Activated T-cell treated with anti-CD3 and anti-CD28 coated beads, Interleukin-2, amount 50 U/mL, for 48 hours (primary cell): Measurements from ENCODE around the gene CCNB1.
"Not testable (repeated sequence)": the region's sequence is repeated elsewhere in the genome, so short reads cannot be mapped to it uniquely, and the experiment has no call there.

Experiments
- DNase-seq, 2 experiments: peaks; one replicate each; pipeline ENCODE4 v3.0.0-alpha.2; 2020

Gene CCNB1

DNA sequence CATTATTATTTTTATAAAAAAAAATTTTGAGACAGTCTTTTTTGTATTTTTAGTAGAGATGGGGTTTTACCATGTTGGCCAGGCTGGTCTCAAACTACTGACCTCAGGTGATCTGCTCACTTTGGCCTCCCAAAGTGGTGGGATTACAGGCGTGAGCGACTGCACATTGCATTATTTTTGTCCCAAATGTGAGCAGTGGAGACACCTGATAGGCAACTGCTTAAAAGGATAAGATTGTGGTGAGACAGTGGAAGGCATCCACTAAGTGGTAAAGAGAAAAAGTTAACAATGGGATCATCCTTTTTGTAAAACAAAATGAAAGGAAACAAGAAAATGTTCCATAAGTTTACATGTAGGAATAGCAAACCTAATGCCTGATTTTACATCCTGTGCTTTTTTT, 20.4 kb downstream of the CCNB1 start:
- DNase-seq, result no peak

DNA sequence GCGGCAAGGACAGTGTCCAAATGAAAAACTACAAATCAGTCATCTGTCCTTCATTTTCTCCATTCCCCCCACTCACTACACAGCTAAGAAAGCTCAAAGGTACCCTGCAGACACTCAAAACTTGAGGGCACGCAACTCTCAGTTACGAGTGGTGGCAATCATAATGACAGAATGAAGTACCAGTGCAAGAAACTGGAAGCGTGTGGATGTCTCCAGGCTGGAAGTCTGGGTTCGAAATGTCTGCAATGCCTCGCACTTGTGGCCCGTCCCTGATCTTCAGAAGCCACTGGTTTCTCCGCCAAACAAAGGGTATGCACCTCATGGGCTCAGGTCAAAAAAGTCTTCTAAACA, 21.8 kb downstream of the CCNB1 start:
- no peak for DNase-seq

DNA sequence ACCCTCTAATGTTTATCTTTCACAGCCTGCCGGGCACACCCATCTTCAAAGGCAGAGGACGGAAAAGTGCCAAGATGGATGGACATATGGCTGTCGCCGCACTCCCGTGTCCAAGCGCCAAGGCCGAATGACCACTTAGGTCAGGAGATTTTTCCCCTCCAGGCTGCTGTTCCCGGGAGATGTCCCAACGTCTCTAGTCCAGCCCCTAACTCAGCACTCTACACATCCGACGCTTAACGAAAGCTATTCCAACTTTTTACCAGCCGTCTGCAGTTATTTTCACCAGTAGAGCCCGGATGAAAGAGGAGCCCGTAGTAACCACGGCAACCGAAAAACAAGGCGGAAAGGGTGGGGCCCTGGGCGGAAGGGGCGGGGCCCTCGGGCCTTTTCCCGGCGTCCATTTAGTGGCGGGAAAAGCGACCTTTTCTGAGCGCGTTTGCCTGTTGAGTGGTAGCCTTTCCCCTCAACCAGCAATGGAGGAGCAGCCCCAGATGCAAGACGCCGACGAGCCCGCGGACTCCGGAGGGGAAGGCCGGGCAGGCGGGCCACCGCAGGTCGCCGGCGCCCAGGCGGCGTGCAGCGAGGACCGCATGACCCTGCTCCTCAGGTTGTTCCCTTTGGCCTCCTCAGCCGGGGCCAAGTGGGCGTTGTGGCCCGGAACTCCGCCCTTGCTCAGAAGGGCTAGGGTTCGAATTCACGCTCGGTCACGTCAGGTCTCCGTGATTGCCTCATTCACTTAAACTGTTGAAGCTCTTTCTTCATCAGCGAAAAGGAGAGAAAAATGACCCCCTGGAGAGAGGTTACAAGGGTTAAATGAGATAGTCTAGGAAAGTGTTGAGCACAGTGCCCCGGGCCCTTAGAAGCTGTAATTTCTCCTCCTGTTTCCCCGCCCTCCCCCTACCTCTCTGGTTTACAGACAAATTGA, 22.5 kb downstream of the CCNB1 start, which contains the start of gene CENPH:
TSS of gene CENPH (plus strand) at position 422 of the 925 bp plus-strand sequence. CDS start at position 474, 52 bp downstream.
- DNase-seq, result peak; percentile 96 to 97

DNA sequence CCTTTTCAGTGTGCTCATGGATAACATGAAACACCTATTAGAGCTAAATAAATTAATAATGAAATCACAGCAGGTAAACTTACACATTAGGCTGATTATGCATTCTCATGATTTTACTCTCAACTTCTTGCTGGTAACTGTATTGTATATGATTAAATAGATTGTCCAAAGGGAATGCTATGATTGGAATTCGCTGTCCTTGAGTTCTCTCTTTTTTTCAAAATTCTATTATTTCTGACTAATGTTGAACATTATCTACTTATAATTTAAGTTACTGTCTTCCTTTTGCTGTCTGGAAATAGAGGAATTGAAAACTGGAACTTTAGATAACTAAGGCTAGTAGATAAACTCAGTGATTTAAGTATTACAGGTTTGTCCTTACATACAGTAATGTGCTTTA, 35.5 kb downstream of the CCNB1 start:
- no peak for DNase-seq

DNA sequence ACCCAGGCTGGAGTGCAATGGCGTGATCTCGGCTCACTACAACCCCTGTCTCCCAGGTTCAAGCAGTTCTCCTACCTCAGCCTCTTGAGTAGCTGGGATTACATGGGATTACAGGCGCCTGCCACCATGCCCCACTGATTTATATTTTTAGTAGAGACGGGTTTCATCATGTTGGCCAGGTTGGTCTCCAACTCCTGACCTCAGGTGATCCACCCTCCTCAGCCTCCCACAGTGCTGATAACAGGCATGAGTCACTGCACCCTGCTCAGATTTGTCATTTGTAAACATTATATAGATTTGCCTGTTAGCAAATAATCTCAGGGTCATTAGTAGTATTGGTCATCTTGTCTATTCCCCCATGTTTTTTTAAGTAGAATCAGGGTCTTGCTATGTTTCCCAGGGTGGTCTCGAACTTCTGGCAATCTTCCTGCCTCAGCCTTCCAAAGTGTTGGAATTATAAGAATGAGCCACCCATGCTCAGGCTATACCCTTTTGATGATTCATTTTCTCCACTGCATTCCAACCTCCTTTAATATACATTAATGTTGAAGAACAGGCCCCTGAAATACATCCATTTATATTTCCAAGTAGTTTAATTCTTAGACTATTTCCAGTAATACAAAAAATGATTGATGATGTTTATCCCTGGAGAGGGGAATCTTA, 39.7 kb downstream of the CCNB1 start:
- no peak for DNase-seq

DNA sequence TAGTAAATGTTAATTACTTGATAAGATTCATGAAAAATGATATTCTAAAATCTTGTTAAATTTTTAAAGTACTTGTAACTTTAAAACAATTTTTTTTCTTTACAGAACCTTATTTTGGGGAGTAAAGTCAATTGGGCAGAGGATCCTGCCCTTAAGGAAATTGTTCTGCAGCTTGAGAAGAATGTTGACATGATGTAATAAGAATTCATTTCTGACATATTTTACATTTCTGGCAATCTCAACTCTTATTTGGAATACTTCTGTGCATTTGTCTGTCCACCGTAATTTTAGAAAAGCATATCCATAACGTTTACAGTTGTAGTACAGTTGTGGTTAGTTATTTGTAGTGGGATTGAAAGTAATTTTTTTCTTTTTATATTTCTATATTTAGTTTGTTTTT, 42.7 kb downstream of the CCNB1 start:
- DNase-seq, result no peak

DNA sequence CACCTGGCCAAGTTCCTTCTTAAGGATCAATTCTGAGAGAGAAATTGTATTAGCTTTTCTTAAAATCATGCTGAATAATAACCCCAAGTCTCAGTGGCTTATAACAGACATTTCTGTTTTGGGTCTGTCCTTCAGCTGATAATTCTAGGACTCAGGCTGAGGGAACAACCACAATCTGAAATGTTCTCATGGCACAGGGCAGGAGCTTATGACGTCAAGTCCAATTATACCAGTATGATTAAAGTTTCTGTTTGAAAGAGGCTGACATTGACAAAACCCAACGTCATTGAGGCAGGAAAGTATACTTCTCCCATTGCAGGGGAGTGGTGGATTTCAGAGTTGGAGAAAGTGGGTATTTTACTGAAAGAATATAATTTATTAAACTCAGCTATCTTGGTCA, 44.2 kb downstream of the CCNB1 start:
- no peak for DNase-seq

DNA sequence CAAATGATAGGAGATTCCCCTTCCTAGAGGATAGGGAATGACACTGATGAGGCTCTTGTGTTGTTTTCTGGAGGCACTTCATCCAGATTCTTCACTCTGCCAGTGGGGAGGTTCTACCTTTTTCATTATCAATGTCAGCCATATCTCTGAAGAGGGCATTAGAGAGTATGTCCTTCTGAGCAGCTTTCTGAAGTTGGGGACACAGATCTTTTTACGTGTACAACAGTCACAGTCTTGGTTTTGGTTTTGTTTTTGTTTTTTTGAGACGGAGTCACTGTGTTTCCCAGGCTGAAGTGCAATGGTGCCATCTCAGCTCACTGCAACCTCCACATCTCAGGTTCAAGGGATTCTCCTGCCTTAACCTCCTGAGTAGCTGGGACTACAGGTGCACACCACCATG, 45.1 kb downstream of the CCNB1 start:
- no peak for DNase-seq

DNA sequence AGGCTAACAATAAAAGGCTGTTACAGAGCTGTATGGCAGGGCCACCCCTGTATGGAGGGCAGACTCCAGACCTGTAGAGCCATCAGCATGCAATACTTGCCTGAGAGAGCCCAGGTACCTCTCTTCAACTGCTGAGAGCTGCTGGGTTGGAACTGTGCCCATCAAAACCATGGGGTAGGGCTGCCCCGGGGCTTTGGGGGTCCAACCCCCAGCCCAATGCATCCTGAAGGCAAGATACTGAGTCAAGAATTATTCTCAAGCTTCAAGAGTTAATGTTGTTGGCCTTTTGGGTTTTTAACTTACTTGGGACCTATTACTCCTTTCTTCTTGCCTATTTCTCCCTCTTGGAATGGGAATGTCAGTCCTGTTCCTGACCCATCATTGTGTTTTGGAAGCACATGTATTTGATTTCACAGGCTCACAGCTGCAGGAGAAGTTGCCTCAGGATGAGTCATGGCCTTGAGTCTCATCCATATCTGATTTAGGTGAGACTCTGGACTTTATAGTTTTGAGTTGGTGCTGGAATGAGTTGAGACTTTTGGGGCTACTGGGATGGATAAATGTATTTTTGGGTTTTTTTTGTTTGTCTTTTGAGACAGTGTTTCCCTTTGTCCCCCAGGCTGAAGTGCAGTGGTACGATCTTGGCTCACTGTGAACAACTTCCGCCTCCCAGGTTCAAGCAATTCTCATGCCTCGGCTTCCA, 46.7 kb downstream of the CCNB1 start:
- DNase-seq, result no peak

DNA sequence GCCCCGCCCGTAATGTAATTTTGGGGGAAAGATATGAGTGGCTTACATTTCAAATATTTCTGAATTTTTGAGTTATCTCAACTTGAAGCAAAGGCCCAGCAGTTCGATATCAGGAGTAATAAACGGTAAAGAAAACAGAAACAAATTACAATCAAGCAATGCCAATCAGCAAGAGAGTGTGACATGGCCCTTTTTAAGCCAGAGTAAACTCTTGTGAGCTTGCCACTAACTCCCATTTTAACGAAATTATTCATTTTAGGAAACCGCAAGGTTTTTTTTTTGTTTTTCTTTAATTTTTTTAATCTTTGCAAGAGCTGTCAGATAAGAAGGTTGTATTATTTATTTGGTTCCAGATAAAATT, 50.2 kb downstream of the CCNB1 start:
- peak in 1 of 2 experiments; percentile 25 for DNase-seq

DNA sequence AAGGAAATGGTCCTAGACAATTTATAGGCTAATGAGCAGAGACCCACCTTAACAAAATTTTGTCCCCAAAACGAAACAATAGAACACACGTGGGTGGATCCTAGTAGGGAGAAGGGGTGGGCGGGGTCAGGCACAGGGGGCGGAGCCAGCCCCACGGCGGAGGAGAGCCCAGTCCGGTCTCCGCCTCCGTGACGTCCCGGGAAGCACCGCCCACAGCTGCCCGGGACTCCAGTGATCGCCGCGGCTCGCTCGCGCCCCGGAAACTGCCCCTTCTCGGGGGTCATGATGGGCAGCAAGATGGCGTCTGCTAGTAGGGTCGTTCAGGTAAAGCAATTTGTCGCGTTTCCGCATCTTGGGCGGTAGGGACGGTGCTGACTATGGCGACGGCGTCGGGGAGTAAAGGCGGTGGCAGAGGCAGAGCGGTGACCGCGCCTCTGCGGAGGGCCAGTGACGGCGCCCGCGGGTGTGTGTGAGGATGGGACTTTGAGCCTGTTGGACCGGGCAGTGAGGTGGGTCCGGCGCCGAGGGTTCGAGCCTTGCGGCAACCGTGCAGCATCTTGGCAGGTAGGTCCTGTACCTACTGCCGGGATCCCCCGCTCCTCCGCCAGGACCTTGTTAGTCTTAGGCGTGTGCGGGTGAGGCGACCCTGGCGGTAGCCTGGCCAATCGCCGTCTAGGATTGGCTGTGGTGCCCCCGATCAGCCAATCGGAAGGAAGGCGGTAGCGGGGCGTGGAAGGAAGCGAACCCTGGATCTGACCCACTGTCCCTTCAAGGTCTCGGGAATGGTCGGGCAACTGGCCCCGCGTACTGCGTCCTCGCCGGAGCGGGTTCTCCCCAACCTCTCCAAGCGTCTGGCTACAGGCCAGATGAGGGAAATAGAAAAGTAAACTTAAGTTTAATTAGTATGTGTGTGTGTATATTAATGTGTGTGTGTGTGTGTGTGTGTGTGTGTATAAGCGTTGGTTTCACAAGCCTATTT, 50.9 kb downstream of the CCNB1 start:
- peak; percentile 93 to 95 for DNase-seq

DNA sequence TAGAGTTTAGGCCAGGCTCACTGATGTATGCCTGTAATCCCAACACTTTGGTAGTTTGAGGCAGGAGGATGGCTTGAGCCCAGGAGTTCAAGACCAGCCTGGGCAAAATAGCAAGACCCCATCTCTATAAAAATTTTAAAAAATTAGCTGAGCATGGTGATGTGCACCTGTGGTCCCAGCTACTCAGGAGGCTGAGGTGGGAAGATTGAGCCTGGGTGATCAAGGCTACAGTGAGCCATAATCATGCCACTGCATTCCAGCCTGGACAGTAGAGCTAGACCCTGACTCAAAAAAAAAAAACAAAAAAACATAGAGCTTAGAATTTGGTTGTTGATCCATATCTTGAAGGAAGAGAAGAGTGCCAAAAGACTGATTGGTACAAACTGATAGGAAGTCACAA, 53.0 kb downstream of the CCNB1 start:
- DNase-seq, result no peak

DNA sequence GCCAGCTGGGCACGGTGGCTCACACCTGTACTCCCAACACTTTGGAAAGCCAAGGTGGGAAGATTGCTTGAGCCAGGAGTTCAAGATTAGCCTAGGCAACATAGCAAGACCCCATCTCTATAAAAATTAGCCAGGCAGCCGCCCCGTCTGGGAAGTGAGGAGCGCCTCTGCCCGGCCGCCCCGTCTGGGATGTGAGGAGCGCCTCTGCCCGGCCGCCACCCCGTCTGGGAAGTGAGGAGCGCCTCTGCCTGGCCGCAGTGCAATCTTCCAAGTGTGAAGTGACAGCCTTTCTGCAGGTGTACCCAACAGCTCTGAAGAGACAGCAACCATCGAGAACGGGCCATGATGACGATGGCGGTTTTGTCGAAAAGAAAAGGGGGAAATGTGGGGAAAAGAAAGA, 53.4 kb downstream of the CCNB1 start:
- not testable (repeated sequence) for DNase-seq

DNA sequence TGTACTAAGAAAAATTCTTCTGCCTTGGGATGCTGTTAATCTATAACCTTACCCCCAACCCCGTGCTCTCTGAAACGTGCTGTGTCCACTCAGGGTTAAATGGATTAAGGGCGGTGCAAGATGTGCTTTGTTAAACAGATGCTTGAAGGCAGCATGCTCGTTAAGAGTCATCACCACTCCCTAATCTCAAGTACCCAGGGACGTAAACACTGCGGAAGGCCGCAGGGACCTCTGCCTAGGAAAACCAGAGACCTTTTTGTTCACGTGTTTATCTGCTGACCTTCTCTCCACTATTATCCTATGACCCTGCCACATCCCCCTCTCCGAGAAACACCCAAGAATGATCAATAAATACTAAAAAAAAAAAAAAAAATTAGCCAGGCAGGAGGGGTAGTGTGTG, 53.9 kb downstream of the CCNB1 start:
- DNase-seq, result not testable (repeated sequence)

DNA sequence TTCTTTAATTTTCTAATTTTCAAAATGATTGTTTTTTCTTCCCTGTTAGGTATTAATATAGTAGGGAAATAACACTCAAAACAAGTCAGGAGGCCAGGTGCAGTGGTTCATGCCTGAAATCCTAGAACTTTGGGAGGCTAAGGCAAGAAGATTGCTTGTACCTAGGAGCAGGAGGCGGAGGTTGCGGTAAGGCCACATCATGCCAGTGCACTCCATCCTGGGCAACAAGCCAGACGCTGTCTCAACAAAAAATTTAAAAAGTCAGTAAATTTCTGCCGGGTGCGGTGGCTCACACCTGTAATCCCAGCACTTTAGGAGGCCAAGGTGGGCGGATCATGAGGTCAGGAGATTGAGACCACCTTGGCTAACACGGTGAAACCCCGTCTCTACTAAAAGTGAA, 57.6 kb downstream of the CCNB1 start:
- no peak for DNase-seq

DNA sequence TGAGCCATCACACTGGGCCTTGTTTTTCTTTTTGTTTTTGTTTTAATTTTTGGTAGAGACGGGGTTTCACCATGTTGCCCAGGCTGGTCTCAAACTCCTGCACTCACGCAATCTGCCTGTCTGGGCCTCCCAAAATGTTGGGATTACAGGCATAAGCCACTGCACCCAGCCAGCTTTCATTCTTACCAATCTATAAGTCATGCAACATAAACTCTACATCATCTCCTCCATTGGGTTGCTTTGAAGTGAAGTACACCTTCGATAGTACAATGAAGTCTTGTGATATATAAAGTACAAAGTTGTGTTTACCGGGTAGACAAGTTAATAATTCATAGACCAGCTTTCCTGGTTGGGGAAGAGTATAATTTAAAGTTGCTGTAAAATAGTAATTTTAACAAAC, 58.9 kb downstream of the CCNB1 start:
- DNase-seq, result no peak
